NCI-H446 (cell line): Measurements from ENCODE around the gene FDX2.
A peak's percentile ranks its signal among the peaks of the same experiment; 100 is the strongest.

ENCODE experiments used
- DNase-seq, 2 experiments: peaks; one replicate each; lab custom pipeline; 2025; lab: John Stamatoyannopoulos, UW

Gene FDX2

GRCh38 chr19:10299545-10300458, 16.0 kb downstream of the FDX2 start:
- DNase-seq: no peak

- DNase-seq: no peak
Observed at GRCh38 chr19:10295847-10296591, 19.8 kb downstream of the FDX2 start.

- no peak for DNase-seq
Observed at GRCh38 chr19:10295305-10295846, 20.4 kb downstream of the FDX2 start.

GRCh38 chr19:10294368-10294697, 21.5 kb downstream of the FDX2 start:
- no peak for DNase-seq

- no peak for DNase-seq
Observed at GRCh38 chr19:10293637-10294367, 22.0 kb downstream of the FDX2 start.

GRCh38 chr19:10292789-10293636, 22.8 kb downstream of the FDX2 start:
- no peak for DNase-seq

- DNase-seq: no peak
Observed at GRCh38 chr19:10292206-10292788, 23.5 kb downstream of the FDX2 start.

GRCh38 chr19:10291554-10292205, 24.1 kb downstream of the FDX2 start:
- DNase-seq: no peak

GRCh38 chr19:10290876-10291553, 24.8 kb downstream of the FDX2 start:
- DNase-seq: peak in 1 of 2 experiments; percentile 64

- DNase-seq: no peak
Observed at GRCh38 chr19:10290357-10290875, 25.4 kb downstream of the FDX2 start.

- DNase-seq: peak in 1 of 2 experiments; percentile 89
Observed at GRCh38 chr19:10289836-10290356, 25.9 kb downstream of the FDX2 start, which contains the start of gene ICAM5. Gene ICAM5 (plus strand): TSS chr19:10289952. CDS start chr19:10290044, 92 bp downstream.

- peak; percentile 90 to 91 for DNase-seq
Observed at GRCh38 chr19:10289167-10289835, 26.5 kb downstream of the FDX2 start.

- peak; percentile 53 to 85 for DNase-seq
Observed at GRCh38 chr19:10288662-10289166, 27.1 kb downstream of the FDX2 start.

GRCh38 chr19:10286803-10287737, 28.7 kb downstream of the FDX2 start, which contains the start of gene ICAM4:
Gene ICAM4 (plus strand): TSS chr19:10286955. CDS start chr19:10287013, 58 bp downstream.
- no peak for DNase-seq

GRCh38 chr19:10285393-10285792, 30.4 kb downstream of the FDX2 start:
- no peak for DNase-seq

GRCh38 chr19:10284960-10285278, 30.9 kb downstream of the FDX2 start:
- no peak for DNase-seq
